Neural crest cell (in vitro differentiated cells): ENCODE data around the gene SHF. TPM values are rescaled to one million over a fixed set of nuclear protein-coding genes. Genes with fewer than 3 reads are reported as not detected.

ENCODE experiments used
- DNase-seq: peaks from one replicate; pipeline ENCODE4 v3.0.0; 2021; ENCODE audit warnings: low read depth, mixed read lengths, low spot score
- H3K27ac Mint-ChIP-seq: one replicate; pipeline ENCODE4 v1.8.0; 2021; ENCODE audit warnings: mild to moderate bottlenecking, mixed read lengths; ENCODE audit not compliant: unreplicated experiment
- H3K27me3 Mint-ChIP-seq: 2 replicates; pipeline ENCODE4 v1.8.0; 2021; ENCODE audit warnings: low read depth, mild to moderate bottlenecking, mixed read lengths
- H3K36me3 Mint-ChIP-seq: 2 replicates; pipeline ENCODE4 v1.8.0; 2021; ENCODE audit warnings: low read depth, mild to moderate bottlenecking, mixed read lengths
- H3K4me1 Mint-ChIP-seq: 2 replicates; pipeline ENCODE4 v1.8.0; 2021; ENCODE audit warnings: mixed read lengths
- H3K4me3 Mint-ChIP-seq: one replicate; pipeline ENCODE4 v1.8.0; 2021; ENCODE audit warnings: mild to moderate bottlenecking, mixed read lengths
- H3K9me3 Mint-ChIP-seq: 2 replicates; pipeline ENCODE4 v1.8.0; 2021; ENCODE audit warnings: mixed read lengths
- CTCF ChIP-seq: fragments of 200-600 bp; sonication (generic); conservative IDR thresholded peaks from 2 replicates; pipeline ENCODE4 v1.5.0; 2021; ENCODE audit warnings: antibody characterized with exemption, mild to moderate bottlenecking
- total RNA-seq: library from RNA; stranded (reverse); gene quantifications from 2 replicates; pipeline ENCODE4 v1.2.1, GENCODE V29; 2021

SHF gene
- total RNA-seq, 1 donor from 2014 or later, result 55.0 TPM

- Mint-ChIP-seq H3K4me1 (peaks cover 19% of the 10 kb centered on the region), H3K27me3 (peaks cover 25% of the 10 kb centered on the region), H3K4me3 (no peak overlapping the region), H3K27ac (no peak overlapping the region), H3K36me3 (peaks cover 6% of the 10 kb centered on the region), H3K9me3 (peaks cover 3% of the 10 kb centered on the region)
- no peak for DNase-seq
- TF ChIP-seq CTCF, result no peak
These were observed 13.7 kb upstream of the SHF start for GRCh38 chr15:45201557-45201859.

- DNase-seq, result peak; percentile 70
- H3K27ac Mint-ChIP-seq, result no peak overlapping the region
- peaks cover 6% of the 10 kb centered on the region for H3K36me3 Mint-ChIP-seq
- TF ChIP-seq CTCF, result no peak
- no peak overlapping the region for H3K4me3 Mint-ChIP-seq
- peaks cover 23% of the 10 kb centered on the region for H3K27me3 Mint-ChIP-seq
- peaks cover 19% of the 10 kb centered on the region for H3K4me1 Mint-ChIP-seq
- peaks cover 3% of the 10 kb centered on the region for H3K9me3 Mint-ChIP-seq
These were observed 13.2 kb upstream of the SHF start for GRCh38 chr15:45200799-45201556.

GRCh38 chr15:45200001-45200798 lies 12.4 kb upstream of the SHF start:
- Mint-ChIP-seq H3K4me1 (peaks cover 19% of the 10 kb centered on the region), H3K27ac (no peak overlapping the region), H3K9me3 (peaks cover 3% of the 10 kb centered on the region), H3K36me3 (peaks cover 6% of the 10 kb centered on the region), H3K4me3 (no peak overlapping the region), H3K27me3 (peaks cover 22% of the 10 kb centered on the region)
- DNase-seq, result peak; percentile 96
- peak; percentile 8 for TF ChIP-seq CTCF

- DNase-seq, result peak; percentile 26
- peaks cover 19% of the 10 kb centered on the region for H3K27me3 Mint-ChIP-seq
- H3K4me1 Mint-ChIP-seq, result peaks cover 19% of the 10 kb centered on the region
- TF ChIP-seq CTCF, result no peak
- H3K9me3 Mint-ChIP-seq, result peaks cover 3% of the 10 kb centered on the region
- no peak overlapping the region for H3K4me3 Mint-ChIP-seq
- H3K36me3 Mint-ChIP-seq, result peaks cover 6% of the 10 kb centered on the region
- peak overlapping the region; percentile 90 for H3K27ac Mint-ChIP-seq
These were observed 11.5 kb upstream of the SHF start for GRCh38 chr15:45199136-45199810.

- peak; percentile 73 for TF ChIP-seq CTCF
- peaks cover 3% of the 10 kb centered on the region for H3K9me3 Mint-ChIP-seq
- peak overlapping the region; percentile 90 for H3K27ac Mint-ChIP-seq
- H3K27me3 Mint-ChIP-seq, result peaks cover 15% of the 10 kb centered on the region
- no peak overlapping the region for H3K4me3 Mint-ChIP-seq
- H3K36me3 Mint-ChIP-seq, result peaks cover 6% of the 10 kb centered on the region
- H3K4me1 Mint-ChIP-seq, result peaks cover 19% of the 10 kb centered on the region
- DNase-seq, result peak; percentile 91
These were observed 10.8 kb upstream of the SHF start for GRCh38 chr15:45198337-45199135.
